ENCODE results near the gene PHACTR1.
"Not testable (repeated sequence)": the region's sequence is repeated elsewhere in the genome, so short reads cannot be mapped to it uniquely, and the experiment has no call there.

Gene PHACTR1

DNA sequence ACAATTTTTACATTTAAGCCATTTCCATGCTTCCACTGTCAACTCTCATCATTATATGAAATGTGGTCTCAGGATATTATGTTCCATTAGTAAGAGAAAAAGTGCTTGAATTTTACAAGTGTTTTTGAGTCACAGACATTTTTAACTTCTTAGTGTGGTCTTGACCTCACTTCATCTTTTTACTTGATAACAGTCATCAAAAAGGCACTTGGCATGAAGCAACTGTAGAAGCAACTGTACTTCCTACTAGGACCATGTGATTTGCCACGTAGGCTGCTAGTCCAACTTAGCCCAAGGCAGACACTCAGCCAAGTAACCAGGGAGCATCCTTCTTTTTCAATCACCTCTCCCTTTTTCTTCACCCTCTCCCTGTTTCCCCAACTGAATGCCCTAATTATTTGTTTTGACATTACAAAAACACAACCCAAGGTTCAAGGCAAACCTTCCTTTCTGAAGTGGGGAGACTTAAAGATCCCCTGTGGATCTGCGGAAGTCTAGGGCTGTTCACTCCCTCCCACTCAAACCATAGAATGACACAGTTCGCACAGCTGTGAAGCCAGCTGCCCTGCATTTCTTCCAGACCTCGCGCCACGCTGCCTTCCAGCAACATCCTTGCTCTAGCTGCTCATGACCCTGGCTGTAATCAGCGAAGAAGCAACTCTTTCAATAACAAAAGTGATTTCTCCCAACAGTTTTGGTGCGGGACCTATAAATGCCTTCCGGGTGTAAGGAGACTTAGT is 45.0 kb downstream of the PHACTR1 start:
- FAIRE-seq: peak; percentile 71
- peak; percentile 27 for DNase-seq (ENCODE audit: insufficient read length, low spot score)

DNA sequence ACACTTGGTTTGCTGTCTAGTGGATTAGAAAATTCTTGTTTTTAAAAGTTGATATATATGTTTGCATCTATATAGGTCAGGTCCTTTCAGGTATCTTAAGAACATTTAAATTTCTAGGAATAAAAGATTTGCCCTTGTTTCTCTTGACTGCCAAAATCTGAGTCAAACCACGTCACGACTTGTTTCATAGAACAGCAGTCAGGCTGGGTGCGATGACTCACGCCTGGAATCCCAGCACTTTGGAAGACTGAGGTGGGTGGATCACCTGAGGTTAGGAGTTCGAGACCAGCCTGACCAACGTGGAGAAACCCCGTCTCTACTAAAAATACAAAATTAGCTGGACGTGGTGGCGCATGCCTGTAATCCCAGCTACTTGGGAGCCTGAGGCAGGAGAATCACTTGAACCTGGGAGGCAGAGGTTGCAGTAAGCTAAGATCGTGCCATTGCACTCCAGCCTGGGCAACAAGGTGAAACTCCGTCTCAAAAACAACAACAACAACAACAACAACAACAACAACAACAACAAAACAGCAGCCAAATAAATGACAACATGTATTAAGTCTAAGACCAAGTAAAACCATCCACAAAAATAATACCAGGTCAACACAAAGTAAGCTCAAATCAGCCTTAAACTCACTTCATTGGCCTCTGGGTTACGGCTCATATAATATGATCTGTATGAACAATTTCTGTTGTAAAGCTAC is 46.3 kb downstream of the PHACTR1 start:
- FAIRE-seq; DNase-seq (ENCODE audit: insufficient read length, low spot score): not testable (repeated sequence)

More for the DNA sequence above, 45.0 kb downstream of the PHACTR1 start:
- TF ChIP-seq POLR2A (IDR thresholded peaks at IDR 0.05; ENCODE audit: low read depth, low read length): no peak

DNA sequence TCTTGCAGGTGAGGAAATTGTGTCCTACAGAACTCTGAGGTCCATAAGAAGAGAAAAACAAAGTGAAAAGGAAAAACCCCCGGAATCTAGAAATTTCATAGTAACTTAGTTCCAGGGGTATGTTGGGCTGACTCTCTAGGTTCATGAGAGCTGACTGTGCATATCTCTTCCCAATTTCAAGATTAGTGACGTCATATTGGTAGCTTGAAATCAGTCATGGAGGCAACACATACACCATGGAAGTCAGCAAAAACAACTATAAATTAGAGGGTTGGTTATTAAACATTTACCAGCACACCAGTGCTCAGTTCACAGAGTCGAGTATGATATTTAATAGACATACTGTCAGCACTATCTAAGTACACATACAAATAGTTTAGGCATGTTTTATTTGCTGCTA is 49.8 kb downstream of the PHACTR1 start:
- no peak for TF ChIP-seq POLR2A (IDR thresholded peaks at IDR 0.05; ENCODE audit: low read depth, low read length)
- DNase-seq (ENCODE audit: insufficient read length, low spot score): no peak
- no peak for FAIRE-seq

DNA sequence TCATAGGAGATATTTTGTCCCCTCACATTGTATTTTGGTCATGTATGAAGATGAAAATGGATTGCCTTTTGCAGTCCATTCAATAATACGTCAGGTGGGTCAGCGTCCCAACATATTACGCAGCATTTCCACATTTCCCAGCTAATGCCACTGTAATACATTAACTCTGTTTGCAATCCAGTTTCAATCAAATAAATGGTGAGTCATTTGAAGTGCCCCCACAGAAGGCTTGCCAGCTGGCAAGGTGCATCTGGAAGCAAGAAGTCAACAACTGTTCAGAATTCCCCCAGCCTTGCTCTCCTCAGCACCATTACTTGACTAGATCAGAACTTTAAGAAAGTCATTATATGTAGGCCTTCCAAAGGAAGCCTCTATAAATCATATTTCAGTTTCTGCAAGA is 50.4 kb downstream of the PHACTR1 start:
- no peak for TF ChIP-seq POLR2A (IDR thresholded peaks at IDR 0.05; ENCODE audit: low read depth, low read length)
- no peak for FAIRE-seq
- no peak for DNase-seq (ENCODE audit: insufficient read length, low spot score)

DNA sequence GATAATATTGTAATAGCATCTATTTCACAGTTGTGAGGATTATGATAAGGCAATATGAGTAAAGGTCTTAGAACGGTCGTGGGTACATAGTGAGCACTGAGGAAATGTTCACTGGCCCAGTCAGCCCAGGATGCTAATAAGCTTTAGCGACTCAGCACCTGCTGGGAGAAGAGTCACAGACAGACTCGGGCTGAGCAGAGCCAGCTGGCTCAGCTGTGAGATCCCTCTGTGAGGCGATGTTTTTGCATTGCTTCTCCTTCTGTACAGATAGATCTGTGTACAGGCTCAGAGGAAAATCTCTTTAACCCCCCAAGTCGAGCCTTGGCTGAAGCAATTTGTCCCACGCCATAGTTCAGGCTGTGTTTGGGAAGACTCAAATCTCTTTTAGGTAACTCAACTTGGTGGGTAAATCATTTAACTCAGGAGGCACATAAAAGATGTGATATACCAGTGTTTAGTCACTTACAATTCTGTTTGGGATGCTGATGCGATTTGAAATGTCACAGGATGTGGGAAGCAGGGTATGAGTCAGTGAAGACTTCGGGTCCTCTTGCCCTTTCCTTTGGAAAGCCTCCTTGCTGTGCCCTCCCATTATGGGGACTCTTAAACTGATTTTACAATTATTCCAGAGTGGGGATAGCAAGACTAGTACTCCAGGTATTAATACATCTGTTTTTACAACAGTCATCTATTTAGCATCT is 53.1 kb downstream of the PHACTR1 start:
- TF ChIP-seq POLR2A (IDR thresholded peaks at IDR 0.05; ENCODE audit: low read depth, low read length): no peak
- FAIRE-seq: no peak
- DNase-seq (ENCODE audit: insufficient read length, low spot score): no peak

DNA sequence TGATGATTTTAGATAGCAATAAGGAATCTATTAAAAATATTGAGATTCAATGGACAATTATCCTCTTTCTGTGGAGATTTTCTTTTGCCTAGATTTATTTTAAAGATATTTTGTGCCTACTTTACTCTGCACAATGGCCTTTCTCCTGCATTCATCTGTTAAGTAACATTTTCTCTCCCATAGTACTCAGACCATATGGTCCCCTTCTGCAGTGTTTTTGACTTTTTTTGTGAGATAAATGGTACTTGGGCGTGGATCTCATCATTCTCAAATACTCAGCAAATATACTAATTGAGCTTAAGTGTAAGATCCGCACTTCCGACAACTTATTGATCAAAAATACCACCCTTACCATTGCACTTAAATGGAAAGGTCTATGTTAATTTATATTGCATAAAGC is 55.8 kb downstream of the PHACTR1 start:
- no peak for DNase-seq (ENCODE audit: insufficient read length, low spot score)
- no peak for FAIRE-seq
- TF ChIP-seq POLR2A (IDR thresholded peaks at IDR 0.05; ENCODE audit: low read depth, low read length): no peak

DNA sequence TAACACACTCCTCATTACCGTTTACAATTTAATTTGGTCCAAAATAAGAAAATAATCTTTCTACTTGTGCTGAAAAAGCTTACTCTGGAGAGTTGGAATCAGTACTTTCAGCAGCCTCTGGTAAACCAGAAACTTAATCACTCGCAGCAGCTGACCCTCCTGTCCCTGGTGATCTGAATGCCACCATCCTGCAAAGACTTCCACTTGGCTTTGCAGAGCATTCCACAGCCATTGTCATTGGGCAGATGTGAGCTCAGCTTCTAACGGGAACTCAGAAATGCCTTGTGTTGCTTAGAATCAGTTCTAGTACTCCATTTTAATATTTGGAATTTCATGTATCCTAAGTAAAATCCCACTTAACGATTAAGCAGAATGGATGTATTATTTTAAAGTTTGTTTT is 59.7 kb downstream of the PHACTR1 start:
- FAIRE-seq: no peak
- DNase-seq (ENCODE audit: insufficient read length, low spot score): no peak
- TF ChIP-seq POLR2A (IDR thresholded peaks at IDR 0.05; ENCODE audit: low read depth, low read length): no peak

DNA sequence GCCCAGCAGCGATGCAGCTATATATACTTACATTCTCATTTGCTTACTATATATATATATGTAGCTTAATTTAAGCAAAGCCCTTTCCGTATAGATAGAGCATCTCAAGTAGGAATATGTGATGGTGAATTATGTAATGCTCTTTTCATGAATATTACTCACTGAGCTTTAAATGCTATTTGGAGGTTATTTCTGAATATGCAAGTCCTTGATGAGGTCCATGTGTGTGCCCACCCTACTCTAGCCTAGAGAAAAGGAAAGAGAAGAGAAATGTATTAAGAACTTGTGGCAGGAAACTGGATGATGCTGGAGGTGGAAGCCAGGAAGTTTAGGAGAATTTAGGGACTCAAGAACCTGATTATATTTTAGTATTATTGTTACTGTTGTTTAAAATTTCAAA is 63.2 kb downstream of the PHACTR1 start:
- no peak for TF ChIP-seq POLR2A (IDR thresholded peaks at IDR 0.05; ENCODE audit: low read depth, low read length)
- no peak for FAIRE-seq
- no peak for DNase-seq (ENCODE audit: insufficient read length, low spot score)

DNA sequence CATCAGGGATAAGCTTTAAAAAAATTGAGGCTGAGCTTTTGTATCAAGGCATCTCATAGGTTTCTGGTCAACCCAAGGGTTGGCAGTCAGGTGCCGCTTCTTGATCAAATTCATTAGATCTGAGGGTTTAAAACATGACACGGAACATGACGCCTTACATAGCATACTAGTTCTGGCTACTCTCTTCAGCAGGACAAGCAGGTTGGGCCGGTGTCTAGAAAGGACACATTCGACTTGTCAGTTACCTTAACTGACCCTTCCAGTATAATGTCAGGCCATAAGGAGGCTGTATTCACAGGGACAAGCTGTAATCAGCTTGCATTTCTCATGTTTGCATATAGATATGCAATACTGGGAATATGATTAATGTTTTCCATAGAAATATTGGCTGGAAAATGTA is 65.6 kb downstream of the PHACTR1 start:
- FAIRE-seq (no peak), DNase-seq (ENCODE audit: insufficient read length, low spot score) (no peak)
- no peak for TF ChIP-seq POLR2A (IDR thresholded peaks at IDR 0.05; ENCODE audit: low read depth, low read length)

DNA sequence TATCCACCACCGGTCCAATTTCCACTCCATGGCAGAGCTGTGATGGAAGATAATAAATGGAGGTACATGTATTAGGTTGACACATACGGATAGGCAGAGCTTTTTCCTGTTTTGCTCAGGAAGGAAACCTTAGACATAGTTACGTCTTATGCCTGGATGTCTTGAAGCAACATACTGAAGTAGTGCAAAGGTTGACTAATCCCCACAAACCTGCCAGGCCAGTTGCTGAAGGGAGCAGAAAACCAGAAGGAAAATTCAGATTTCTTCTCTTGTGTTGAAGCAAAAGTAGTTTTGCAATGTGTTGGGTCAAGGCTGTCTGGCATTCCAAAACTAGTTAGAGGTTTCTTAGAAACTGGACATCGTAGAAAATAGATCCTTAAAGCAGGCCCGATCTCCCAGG is 68.7 kb downstream of the PHACTR1 start:
- no peak for TF ChIP-seq POLR2A (IDR thresholded peaks at IDR 0.05; ENCODE audit: low read depth, low read length)
- DNase-seq (ENCODE audit: insufficient read length, low spot score) (no peak), FAIRE-seq (no peak)

DNA sequence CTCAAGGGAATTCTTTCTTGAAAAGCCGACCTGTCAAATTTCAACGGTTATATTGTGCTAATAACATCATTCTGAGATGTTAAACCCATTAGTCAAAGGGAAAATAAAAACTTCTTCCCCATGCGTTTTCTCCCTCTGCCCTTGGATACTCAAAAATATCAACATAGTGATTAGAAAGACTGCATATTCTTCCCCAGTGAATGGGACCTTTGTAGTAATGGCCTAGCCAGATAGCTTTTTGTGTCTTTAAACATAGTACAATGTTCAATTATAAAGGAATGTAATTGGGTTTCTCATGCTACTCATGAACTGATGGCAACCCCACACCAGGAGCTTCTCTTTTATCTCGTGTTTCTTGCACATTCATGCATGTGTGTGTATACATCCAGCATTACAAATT is 69.4 kb downstream of the PHACTR1 start:
- FAIRE-seq (no peak), DNase-seq (ENCODE audit: insufficient read length, low spot score) (no peak)
- TF ChIP-seq POLR2A (IDR thresholded peaks at IDR 0.05; ENCODE audit: low read depth, low read length): no peak

DNA sequence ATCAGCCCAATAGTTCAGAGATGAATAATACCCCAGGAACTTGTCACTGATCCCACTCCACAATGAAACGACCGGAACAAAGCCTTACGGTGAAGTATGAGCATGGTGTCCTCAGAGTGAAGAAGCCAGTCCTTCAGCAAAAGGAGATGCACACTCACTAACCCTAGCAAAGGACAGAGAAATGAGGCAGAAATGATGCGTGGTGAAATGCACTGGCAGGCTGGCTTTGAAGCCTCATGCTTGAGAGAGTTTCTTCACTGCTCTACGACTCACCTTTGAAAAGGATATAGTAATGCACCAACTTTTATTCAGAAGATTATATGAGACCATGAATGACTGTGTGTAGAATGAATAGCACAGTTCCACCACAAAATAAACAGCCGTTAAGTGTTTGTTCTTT is 74.8 kb downstream of the PHACTR1 start:
- TF ChIP-seq POLR2A (IDR thresholded peaks at IDR 0.05; ENCODE audit: low read depth, low read length): no peak
- FAIRE-seq: no peak
- no peak for DNase-seq (ENCODE audit: insufficient read length, low spot score)

DNA sequence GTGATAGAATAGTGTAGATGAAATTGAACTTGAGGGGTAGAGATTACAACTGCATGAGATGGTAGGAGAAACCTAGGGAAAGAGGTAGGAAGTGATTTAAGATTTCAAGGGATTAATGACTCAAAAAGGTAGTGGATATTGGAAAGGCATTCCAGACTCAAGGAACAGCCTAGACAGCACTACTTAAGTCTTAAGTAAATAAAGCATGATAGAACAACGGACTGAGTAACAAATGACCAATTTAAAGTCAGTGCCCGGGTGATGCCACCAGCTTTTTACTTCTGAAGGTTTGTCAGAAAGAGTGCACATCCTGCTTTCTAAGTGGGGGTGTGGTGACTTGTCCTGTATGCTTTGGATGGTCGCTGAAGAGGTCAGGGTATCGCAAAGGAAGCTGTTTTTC is 81.8 kb downstream of the PHACTR1 start:
- no peak for TF ChIP-seq POLR2A (IDR thresholded peaks at IDR 0.05; ENCODE audit: low read depth, low read length)
- FAIRE-seq (no peak), DNase-seq (ENCODE audit: insufficient read length, low spot score) (no peak)

DNA sequence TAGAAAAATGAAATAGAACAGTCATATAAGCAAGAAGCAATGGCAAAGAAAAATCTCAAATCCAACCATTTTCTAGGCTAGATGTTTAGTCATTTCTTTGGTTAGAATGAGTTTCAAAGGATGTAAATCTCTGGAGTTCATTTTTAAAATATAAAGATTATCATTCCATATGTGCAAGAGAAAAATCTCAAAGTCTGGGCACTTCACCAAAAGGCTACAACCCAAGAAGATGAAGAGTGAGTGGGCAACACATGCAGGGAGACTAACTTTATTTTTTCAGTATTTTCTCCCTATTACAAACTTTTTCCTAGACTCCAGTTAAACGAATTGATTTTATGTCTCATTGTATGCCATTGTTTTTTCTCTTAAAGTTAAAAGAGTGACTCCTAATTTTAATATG is 83.6 kb downstream of the PHACTR1 start:
- FAIRE-seq: no peak
- no peak for DNase-seq (ENCODE audit: insufficient read length, low spot score)
- no peak for TF ChIP-seq POLR2A (IDR thresholded peaks at IDR 0.05; ENCODE audit: low read depth, low read length)

DNA sequence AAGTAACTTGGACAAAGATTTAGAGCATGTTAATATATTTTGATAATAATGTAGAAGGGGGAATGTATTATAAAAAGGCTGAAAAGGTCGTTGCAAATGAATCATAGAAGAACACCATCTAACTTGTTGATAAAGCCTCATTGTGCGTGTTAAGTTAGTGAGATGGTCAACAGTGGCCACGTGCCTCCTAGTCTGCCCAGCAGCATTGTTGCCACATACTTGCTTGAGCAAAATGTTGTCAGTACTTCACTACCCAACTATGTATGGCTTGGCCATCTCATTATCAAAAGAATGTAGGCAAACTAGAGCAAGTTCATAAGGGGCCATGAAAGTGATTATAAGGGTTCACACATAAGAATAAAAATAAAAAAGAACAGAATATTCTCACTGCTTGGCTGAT is 84.6 kb downstream of the PHACTR1 start:
- no peak for TF ChIP-seq POLR2A (IDR thresholded peaks at IDR 0.05; ENCODE audit: low read depth, low read length)

More for the DNA sequence above, 84.6 kb downstream of the PHACTR1 start:
- DNase-seq (ENCODE audit: insufficient read length, low spot score) (no peak), FAIRE-seq (no peak)
